OCI-LY3 (cell line): Measurements from ENCODE around the gene VWA3A.

ENCODE experiments used
- H2AFZ ChIP-seq: fragments of 200-600, 300-600 bp; shearing (Covaris generic); 2 replicates; pipeline ENCODE4 v1.6.0; 2014; ENCODE audit warnings: antibody characterized with exemption, low read depth, low read length
- H3K27ac ChIP-seq: fragments of 200-600, 300-600 bp; sonication (generic); 2 replicates; pipeline ENCODE4 v1.5.1; 2014; ENCODE audit warnings: mild to moderate bottlenecking, low read length, moderate library complexity, mixed read lengths
- H3K27me3 ChIP-seq: fragments of 200-600, 300-600 bp; sonication (generic); 2 replicates; pipeline ENCODE4 v1.6.1; 2014; ENCODE audit warnings: low read depth, low read length, mixed read lengths
- H3K36me3 ChIP-seq: fragments of 200-600, 300-600 bp; sonication (generic); replicated peaks from 2 replicates; pipeline ENCODE3; 2014; ENCODE audit warnings: low read depth, low read length, mixed read lengths
- H3K4me1 ChIP-seq: fragments of 300-600, 200-600 bp; sonication (generic); 2 replicates; pipeline ENCODE4 v1.6.1; 2014; ENCODE audit warnings: low read length, mixed read lengths
- H3K4me2 ChIP-seq: fragments of 200-600, 300-600 bp; sonication (generic); 2 replicates; pipeline ENCODE4 v1.6.1; 2014; ENCODE audit warnings: low read length, mixed read lengths
- H3K4me3 ChIP-seq: fragments of 300-600, 200-600 bp; sonication (generic); 2 replicates; pipeline ENCODE4 v1.5.1; 2014; ENCODE audit warnings: antibody characterized with exemption, mild to moderate bottlenecking, low read length, moderate library complexity
- H3K79me2 ChIP-seq: fragments of 300-600, 200-600 bp; shearing (Covaris generic); 2 replicates; pipeline ENCODE4 v1.6.1; 2014; ENCODE audit warnings: mild to moderate bottlenecking, low read length, mixed read lengths
- H3K9ac ChIP-seq: fragments of 300-600, 200-600 bp; shearing (Covaris generic); 2 replicates; pipeline ENCODE4 v1.6.0; 2014; ENCODE audit warnings: mild to moderate bottlenecking, low read length, moderate library complexity
- H3K9me3 ChIP-seq: fragments of 200-600, 300-600 bp; shearing (Covaris generic); 2 replicates; pipeline ENCODE4 v1.6.1; 2014; ENCODE audit warnings: low read length, mixed read lengths; ENCODE audit not compliant: insufficient read depth
- H4K20me1 ChIP-seq: fragments of 200-600, 300-600 bp; sonication (generic); 2 replicates; pipeline ENCODE4 v1.6.1; 2016; ENCODE audit warnings: low read length, mixed read lengths; ENCODE audit not compliant: insufficient read depth
- CTCF ChIP-seq: fragments of 200-600, 300-600 bp; sonication (generic); IDR thresholded peaks from 2 replicates; pipeline ENCODE4 v1.5.1; 2014; ENCODE audit warnings: antibody characterized with exemption, low read length, low read depth
- EZH2phosphoT487 ChIP-seq: fragments of 200-600 bp; shearing (Covaris generic); IDR thresholded peaks from 2 replicates; pipeline ENCODE4 v1.6.1; 2018; ENCODE audit warnings: antibody characterized with exemption, mixed run types, low read depth

VWA3A gene

GRCh38 chr16:22116095-22116700, 23.9 kb downstream of the VWA3A start:
- Histone ChIP-seq H3K9ac (no peak overlapping the region), H3K9me3 (no peaks in the 10 kb centered on the region), H4K20me1 (no peaks in the 10 kb centered on the region), H3K79me2 (no peaks in the 10 kb centered on the region), H3K4me3 (no peak overlapping the region), H3K27me3 (no peaks in the 10 kb centered on the region), H3K36me3 (no peaks in the 10 kb centered on the region), H3K4me2 (no peak overlapping the region), H3K27ac (no peak overlapping the region), H3K4me1 (no peaks in the 10 kb centered on the region), H2AFZ (no peak overlapping the region)
- TF ChIP-seq EZH2phosphoT487 (no peak), CTCF (no peak)

- no peak overlapping the region for H3K4me2 ChIP-seq
- no peaks in the 10 kb centered on the region for H3K79me2 ChIP-seq
- no peaks in the 10 kb centered on the region for H4K20me1 ChIP-seq
- H3K9ac ChIP-seq = no peak overlapping the region
- H3K27ac ChIP-seq = no peak overlapping the region
- H2AFZ ChIP-seq = no peak overlapping the region
- H3K36me3 ChIP-seq = no peaks in the 10 kb centered on the region
- no peak overlapping the region for H3K4me3 ChIP-seq
- TF ChIP-seq CTCF = no peak
- no peak for TF ChIP-seq EZH2phosphoT487
- no peaks in the 10 kb centered on the region for H3K27me3 ChIP-seq
- H3K9me3 ChIP-seq = no peaks in the 10 kb centered on the region
- no peaks in the 10 kb centered on the region for H3K4me1 ChIP-seq
Measured at GRCh38 chr16:22117609-22118008, 25.3 kb downstream of the VWA3A start.

- TF ChIP-seq CTCF (no peak), EZH2phosphoT487 (no peak)
- H3K4me3 ChIP-seq = no peak overlapping the region
- no peak overlapping the region for H3K4me2 ChIP-seq
- H3K27ac ChIP-seq = no peak overlapping the region
- H3K27me3 ChIP-seq = no peaks in the 10 kb centered on the region
- no peaks in the 10 kb centered on the region for H3K9me3 ChIP-seq
- H3K36me3 ChIP-seq = no peaks in the 10 kb centered on the region
- no peaks in the 10 kb centered on the region for H3K4me1 ChIP-seq
- H3K79me2 ChIP-seq = no peaks in the 10 kb centered on the region
- no peak overlapping the region for H2AFZ ChIP-seq
- H4K20me1 ChIP-seq = no peaks in the 10 kb centered on the region
- no peak overlapping the region for H3K9ac ChIP-seq
Measured at GRCh38 chr16:22120440-22120839, 28.1 kb downstream of the VWA3A start.

GRCh38 chr16:22122239-22122638, 29.9 kb downstream of the VWA3A start:
- Histone ChIP-seq H3K4me1 (no peaks in the 10 kb centered on the region), H3K4me2 (no peak overlapping the region), H3K27me3 (no peaks in the 10 kb centered on the region), H2AFZ (no peak overlapping the region), H3K79me2 (no peaks in the 10 kb centered on the region), H3K36me3 (no peaks in the 10 kb centered on the region), H3K4me3 (no peak overlapping the region), H3K9me3 (no peaks in the 10 kb centered on the region), H3K9ac (no peak overlapping the region), H4K20me1 (no peaks in the 10 kb centered on the region), H3K27ac (no peak overlapping the region)
- TF ChIP-seq EZH2phosphoT487 (no peak), CTCF (no peak)
